ENCODE results near the gene SLC19A1. TPM values are rescaled to one million over a fixed set of nuclear protein-coding genes. Genes with fewer than 3 reads are reported as not detected.

SLC19A1 gene
- total RNA-seq, 1 experiment from 2014 or later, result 25.4 TPM

DNA sequence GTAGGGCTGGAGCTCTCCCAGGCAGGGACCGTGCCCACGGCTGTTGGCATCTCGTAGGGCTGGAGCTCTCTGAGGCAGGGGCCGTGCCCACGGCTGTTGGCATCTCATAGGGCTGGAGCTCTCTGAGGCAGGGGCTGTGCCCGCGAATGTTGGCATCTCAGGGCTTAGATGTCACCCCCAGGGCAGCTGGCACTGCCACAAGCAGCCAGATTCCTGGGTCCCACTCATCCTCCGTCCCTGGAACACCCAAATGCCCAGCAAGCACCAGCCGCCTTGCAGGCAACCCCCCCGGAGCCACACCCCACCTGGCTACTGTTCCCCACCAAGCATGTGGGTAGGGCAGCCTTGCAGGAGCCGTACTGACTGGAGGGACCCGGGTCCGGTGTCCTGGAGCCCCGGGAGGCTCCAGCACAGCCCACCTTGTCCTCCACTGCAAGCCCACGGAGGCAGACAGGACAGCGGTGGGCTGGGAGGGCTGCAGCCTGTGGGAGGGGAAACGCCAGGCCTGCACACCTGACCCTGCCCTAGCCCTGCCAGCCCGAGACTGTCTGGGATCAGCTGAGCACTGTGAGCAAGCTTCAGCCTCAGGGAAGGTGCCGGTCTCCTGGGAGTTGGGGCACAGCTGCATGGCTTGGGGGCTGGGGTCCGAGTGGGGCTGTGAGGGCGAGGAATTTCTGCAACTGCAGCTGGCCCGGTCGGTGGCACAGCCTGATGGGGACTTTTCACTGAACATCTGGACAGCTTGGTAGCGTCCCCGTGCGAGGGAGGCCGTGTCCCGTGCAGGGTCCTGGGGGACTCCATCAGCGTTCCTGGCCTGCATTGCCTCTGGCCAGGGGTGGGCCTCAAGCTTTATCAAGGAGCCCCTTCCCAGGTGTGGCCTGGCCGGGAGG lies 83.7 kb downstream of the SLC19A1 start:
- POLR2A ChIA-PET, result no interaction called here
- CTCF ChIA-PET, result interaction anchor here (1.2 kb wide), 1 partner anchor 319 kb away, joined by 3 read pairs; no protein-coding TSS in a partner anchor
- peaks cover 9% of the 10 kb centered on the region for H3K9me3 Mint-ChIP-seq (ENCODE audit: unreplicated experiment)

DNA sequence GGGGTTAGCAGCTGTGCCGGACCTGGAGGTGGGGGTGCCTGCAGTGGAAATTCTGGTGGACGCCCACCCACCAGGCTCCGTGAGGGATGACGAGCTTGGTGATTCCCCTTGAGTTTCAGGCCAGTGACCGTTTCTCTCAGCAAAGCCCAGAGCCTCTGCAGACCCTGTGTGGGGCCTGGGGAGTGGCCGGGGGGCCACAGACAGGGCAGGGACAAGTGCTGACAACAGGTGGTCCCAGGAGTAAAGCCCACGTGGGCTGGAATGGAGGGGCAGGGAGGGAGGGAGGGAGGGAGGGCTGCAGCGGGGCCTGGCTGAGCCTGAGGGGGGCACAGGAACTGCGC lies 84.4 kb downstream of the SLC19A1 start:
- no TSS peak for BruUV-seq (replicated peaks)
- CTCF ChIA-PET, result no interaction called here
- H3K4me1 Mint-ChIP-seq (ENCODE audit: insufficient read depth, unreplicated experiment), result no peaks in the 10 kb centered on the region
- no peak overlapping the region for H3K4me3 Mint-ChIP-seq (ENCODE audit: unreplicated experiment)
- H3K27me3 Mint-ChIP-seq (ENCODE audit: insufficient read depth, unreplicated experiment), result peaks cover 16% of the 10 kb centered on the region
- intact Hi-C loops (cut with micrococcal nuclease), result no loop called here
- POLR2A ChIA-PET, result no interaction called here
- peaks cover 9% of the 10 kb centered on the region for H3K9me3 Mint-ChIP-seq (ENCODE audit: unreplicated experiment)
- no peaks in the 10 kb centered on the region for H3K36me3 Mint-ChIP-seq (ENCODE audit: insufficient read depth, unreplicated experiment)
- TF ChIP-seq, protein P1, sequence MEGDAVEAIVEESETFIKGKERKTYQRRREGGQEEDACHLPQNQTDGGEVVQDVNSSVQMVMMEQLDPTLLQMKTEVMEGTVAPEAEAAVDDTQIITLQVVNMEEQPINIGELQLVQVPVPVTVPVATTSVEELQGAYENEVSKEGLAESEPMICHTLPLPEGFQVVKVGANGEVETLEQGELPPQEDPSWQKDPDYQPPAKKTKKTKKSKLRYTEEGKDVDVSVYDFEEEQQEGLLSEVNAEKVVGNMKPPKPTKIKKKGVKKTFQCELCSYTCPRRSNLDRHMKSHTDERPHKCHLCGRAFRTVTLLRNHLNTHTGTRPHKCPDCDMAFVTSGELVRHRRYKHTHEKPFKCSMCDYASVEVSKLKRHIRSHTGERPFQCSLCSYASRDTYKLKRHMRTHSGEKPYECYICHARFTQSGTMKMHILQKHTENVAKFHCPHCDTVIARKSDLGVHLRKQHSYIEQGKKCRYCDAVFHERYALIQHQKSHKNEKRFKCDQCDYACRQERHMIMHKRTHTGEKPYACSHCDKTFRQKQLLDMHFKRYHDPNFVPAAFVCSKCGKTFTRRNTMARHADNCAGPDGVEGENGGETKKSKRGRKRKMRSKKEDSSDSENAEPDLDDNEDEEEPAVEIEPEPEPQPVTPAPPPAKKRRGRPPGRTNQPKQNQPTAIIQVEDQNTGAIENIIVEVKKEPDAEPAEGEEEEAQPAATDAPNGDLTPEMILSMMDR (IDR thresholded peaks at IDR 0.05; ENCODE audit: unreplicated experiment), result no peak
- DNase-seq (ENCODE audit: unreplicated experiment), result no peak
- H3K27ac Mint-ChIP-seq (ENCODE audit: low read depth, unreplicated experiment), result no peak overlapping the region

More for the DNA sequence above, 83.7 kb downstream of the SLC19A1 start:
- H3K27ac Mint-ChIP-seq (ENCODE audit: low read depth, unreplicated experiment), result no peak overlapping the region
- no peak overlapping the region for H3K4me3 Mint-ChIP-seq (ENCODE audit: unreplicated experiment)
- TF ChIP-seq, protein P1 (IDR thresholded peaks at IDR 0.05; ENCODE audit: unreplicated experiment), result no peak
- intact Hi-C loops (cut with micrococcal nuclease), result no loop called here
- no peaks in the 10 kb centered on the region for H3K4me1 Mint-ChIP-seq (ENCODE audit: insufficient read depth, unreplicated experiment)
- no peaks in the 10 kb centered on the region for H3K36me3 Mint-ChIP-seq (ENCODE audit: insufficient read depth, unreplicated experiment)
- no peak for DNase-seq (ENCODE audit: unreplicated experiment)
- no TSS peak for BruUV-seq (replicated peaks)
- peaks cover 24% of the 10 kb centered on the region for H3K27me3 Mint-ChIP-seq (ENCODE audit: insufficient read depth, unreplicated experiment)

DNA sequence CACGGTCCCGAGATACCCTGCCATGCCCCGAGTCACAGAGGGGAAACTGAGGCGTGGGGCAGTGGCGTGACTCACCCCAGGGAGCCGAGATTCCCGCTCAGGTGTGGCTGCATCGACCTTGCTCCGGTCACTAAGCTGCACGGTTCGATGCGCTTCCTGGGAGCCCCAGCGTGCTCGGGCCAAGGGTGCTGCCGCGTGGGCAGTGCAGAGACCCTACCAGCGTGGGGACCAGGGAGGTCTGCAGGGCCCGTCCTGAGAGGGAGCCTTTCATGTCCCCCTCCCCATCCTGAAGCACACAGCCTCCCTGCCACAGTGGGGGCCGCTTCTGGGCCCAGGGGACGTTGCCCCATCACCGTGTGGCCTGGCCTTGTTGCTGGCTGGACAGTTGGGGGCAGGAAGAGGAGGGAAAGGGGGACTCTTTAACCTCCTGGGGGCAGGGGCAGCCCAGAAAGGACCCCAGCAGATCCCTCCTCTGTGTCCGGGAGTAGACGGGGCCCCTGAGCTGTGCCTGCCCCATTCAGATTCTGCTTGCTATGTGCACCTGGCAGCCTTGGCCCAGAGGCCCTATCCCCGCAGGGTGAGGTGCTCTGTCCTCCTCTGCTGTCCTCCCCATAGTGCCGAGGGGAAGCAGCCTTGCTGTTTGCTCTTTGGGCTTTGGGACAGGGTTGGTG lies 84.9 kb downstream of the SLC19A1 start:
- CTCF ChIA-PET, result no interaction called here
- H3K9me3 Mint-ChIP-seq (ENCODE audit: unreplicated experiment), result peaks cover 5% of the 10 kb centered on the region
- no peaks in the 10 kb centered on the region for H3K36me3 Mint-ChIP-seq (ENCODE audit: insufficient read depth, unreplicated experiment)
- no peak overlapping the region for H3K4me3 Mint-ChIP-seq (ENCODE audit: unreplicated experiment)
- TF ChIP-seq, protein P1 (IDR thresholded peaks at IDR 0.05; ENCODE audit: unreplicated experiment), result no peak
- no peak for DNase-seq (ENCODE audit: unreplicated experiment)
- no peaks in the 10 kb centered on the region for H3K4me1 Mint-ChIP-seq (ENCODE audit: insufficient read depth, unreplicated experiment)
- H3K27me3 Mint-ChIP-seq (ENCODE audit: insufficient read depth, unreplicated experiment), result peaks cover 11% of the 10 kb centered on the region
- no TSS peak for BruUV-seq (replicated peaks)
- POLR2A ChIA-PET, result no interaction called here
- intact Hi-C loops (cut with micrococcal nuclease), result no loop called here
- no peak overlapping the region for H3K27ac Mint-ChIP-seq (ENCODE audit: low read depth, unreplicated experiment)

DNA sequence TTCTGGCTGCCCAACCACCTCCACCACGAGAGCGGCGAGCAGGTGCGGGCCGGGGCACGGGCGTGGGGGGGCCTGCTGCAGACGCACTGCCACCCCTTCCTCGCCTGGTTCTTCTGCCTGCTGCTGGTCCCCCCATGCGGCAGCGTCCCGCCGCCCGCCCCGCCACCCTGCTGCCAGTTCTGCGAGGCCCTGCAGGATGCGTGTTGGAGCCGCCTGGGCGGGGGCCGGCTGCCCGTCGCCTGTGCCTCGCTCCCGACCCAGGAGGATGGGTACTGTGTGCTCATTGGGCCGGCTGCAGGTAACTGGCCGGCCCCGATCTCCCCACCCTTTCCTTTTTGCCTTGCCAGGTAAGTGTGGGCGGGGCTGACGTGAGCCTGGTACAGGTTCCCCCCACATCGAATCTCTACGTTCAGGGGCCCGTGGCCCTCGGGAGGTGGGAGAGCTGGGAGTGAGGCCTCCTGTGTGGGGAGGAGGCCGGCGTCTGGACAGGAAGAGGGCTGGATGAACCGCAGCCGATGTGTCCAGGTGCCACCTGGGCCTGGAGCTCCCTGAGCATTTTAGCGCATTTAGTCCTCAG lies 85.6 kb downstream of the SLC19A1 start:
- no peaks in the 10 kb centered on the region for H3K36me3 Mint-ChIP-seq (ENCODE audit: insufficient read depth, unreplicated experiment)
- H3K4me3 Mint-ChIP-seq (ENCODE audit: unreplicated experiment), result no peak overlapping the region
- no peak overlapping the region for H3K27ac Mint-ChIP-seq (ENCODE audit: low read depth, unreplicated experiment)
- ChIA-PET CTCF (no interaction called here), POLR2A (no interaction called here)
- no peaks in the 10 kb centered on the region for H3K9me3 Mint-ChIP-seq (ENCODE audit: unreplicated experiment)
- H3K4me1 Mint-ChIP-seq (ENCODE audit: insufficient read depth, unreplicated experiment), result no peaks in the 10 kb centered on the region
- no peak for DNase-seq (ENCODE audit: unreplicated experiment)
- TF ChIP-seq, protein P1 (IDR thresholded peaks at IDR 0.05; ENCODE audit: unreplicated experiment), result no peak
- intact Hi-C loops (cut with micrococcal nuclease), result no loop called here
- H3K27me3 Mint-ChIP-seq (ENCODE audit: insufficient read depth, unreplicated experiment), result peaks cover 5% of the 10 kb centered on the region
- BruUV-seq (replicated peaks), result no TSS peak
